Muscle layer of colon (tissue), 2 donors: Measurements from ENCODE around the gene MTMR3.

Source experiments
- H3K27ac ChIP-seq: one replicate; pipeline ENCODE4 v1.7.0; 2013; ENCODE audit warnings: low read depth, mild to moderate bottlenecking, low read length, moderate library complexity
- H3K27me3 ChIP-seq, 2 donors: one replicate each; pipeline ENCODE4 v1.7.0; 2013; ENCODE audit warnings: low read length in 2 of 2, mild to moderate bottlenecking in 2 of 2; ENCODE audit not compliant: insufficient read depth in 2 of 2, control insufficient read depth in 1 of 2
- H3K36me3 ChIP-seq: one replicate; pipeline ENCODE4 v1.7.0; 2013; ENCODE audit warnings: mild to moderate bottlenecking, low read length; ENCODE audit not compliant: insufficient read depth
- H3K4me1 ChIP-seq: one replicate; pipeline ENCODE4 v1.7.0; 2013; ENCODE audit warnings: mild to moderate bottlenecking, low read length; ENCODE audit not compliant: insufficient read depth
- H3K4me3 ChIP-seq, 2 donors: one replicate each; pipeline ENCODE4 v1.7.0; 2013; ENCODE audit warnings: low read length in 2 of 2, low read depth in 1 of 2, mild to moderate bottlenecking in 1 of 2, moderate library complexity in 1 of 2
- H3K9ac ChIP-seq: one replicate; pipeline ENCODE4 v1.7.0; 2013; ENCODE audit warnings: low read length
- H3K9me3 ChIP-seq: one replicate; pipeline ENCODE4 v1.7.0; 2013; ENCODE audit warnings: mild to moderate bottlenecking, low read length
- donor health status: abdominal sarcoma.
- donor health status: Adenocarcinoma of cecum.

MTMR3 gene

GRCh38 chr22:29901354-29901753, 18.4 kb downstream of the MTMR3 start:
- Histone ChIP-seq H3K9me3 (no peaks in the 10 kb centered on the region), H3K36me3 (no peaks in the 10 kb centered on the region), H3K27me3 (no peaks in the 10 kb centered on the region), H3K4me1 (peaks cover 15% of the 10 kb centered on the region), H3K4me3 (no peak overlapping the region), H3K27ac (no peak overlapping the region), H3K9ac (no peak overlapping the region)

DNA sequence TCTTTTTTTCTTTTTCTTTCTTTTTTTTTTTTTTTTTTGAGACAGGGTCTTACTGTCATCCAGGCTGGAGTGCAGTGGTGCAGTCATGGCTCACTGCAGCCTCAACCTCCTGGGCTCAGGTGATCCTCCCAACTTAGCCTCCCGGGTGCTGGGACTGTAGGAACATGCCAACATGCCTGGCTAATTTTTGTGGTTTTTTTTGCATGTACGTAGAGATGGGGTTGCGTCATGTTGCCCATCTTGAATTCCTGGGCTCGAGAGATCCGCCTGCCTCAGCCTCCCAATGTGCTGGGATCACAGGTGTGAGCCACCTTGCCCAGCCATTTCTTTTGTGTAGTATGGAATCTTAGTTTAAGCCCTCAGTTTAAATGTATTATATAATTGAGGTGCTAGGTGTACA, 20.4 kb downstream of the MTMR3 start:
- no peaks in the 10 kb centered on the region for H3K27me3 ChIP-seq
- peaks cover 26% of the 10 kb centered on the region for H3K4me1 ChIP-seq
- no peaks in the 10 kb centered on the region for H3K36me3 ChIP-seq
- no peak overlapping the region for H3K4me3 ChIP-seq
- no peaks in the 10 kb centered on the region for H3K9me3 ChIP-seq
- no peak overlapping the region for H3K9ac ChIP-seq
- no peak overlapping the region for H3K27ac ChIP-seq

- H3K36me3 ChIP-seq, result no peaks in the 10 kb centered on the region
- H3K9ac ChIP-seq, result no peak overlapping the region
- H3K4me1 ChIP-seq, result peaks cover 29% of the 10 kb centered on the region
- no peaks in the 10 kb centered on the region for H3K9me3 ChIP-seq
- H3K27ac ChIP-seq, result no peak overlapping the region
- no peaks in the 10 kb centered on the region for H3K27me3 ChIP-seq
- no peak overlapping the region for H3K4me3 ChIP-seq
Observed at GRCh38 chr22:29904020-29904419, 21.0 kb downstream of the MTMR3 start.

GRCh38 chr22:29907753-29908515, 25.0 kb downstream of the MTMR3 start:
- no peak overlapping the region for H3K9ac ChIP-seq

GRCh38 chr22:29912141-29912540, 29.2 kb downstream of the MTMR3 start:
- peaks cover 70% of the 10 kb centered on the region for H3K4me1 ChIP-seq
- H3K27ac ChIP-seq, result no peak overlapping the region
- no peak overlapping the region for H3K9ac ChIP-seq
- H3K9me3 ChIP-seq, result no peaks in the 10 kb centered on the region
- H3K27me3 ChIP-seq, result no peaks in the 10 kb centered on the region
- H3K36me3 ChIP-seq, result no peaks in the 10 kb centered on the region
- H3K4me3 ChIP-seq, result no peak overlapping the region

More at GRCh38 chr22:29907753-29908515, 25.0 kb downstream of the MTMR3 start:
- Histone ChIP-seq H3K36me3 (no peaks in the 10 kb centered on the region), H3K4me3 (no peak overlapping the region), H3K9me3 (no peaks in the 10 kb centered on the region), H3K27ac (no peak overlapping the region), H3K4me1 (peaks cover 36% of the 10 kb centered on the region), H3K27me3 (no peaks in the 10 kb centered on the region)

DNA sequence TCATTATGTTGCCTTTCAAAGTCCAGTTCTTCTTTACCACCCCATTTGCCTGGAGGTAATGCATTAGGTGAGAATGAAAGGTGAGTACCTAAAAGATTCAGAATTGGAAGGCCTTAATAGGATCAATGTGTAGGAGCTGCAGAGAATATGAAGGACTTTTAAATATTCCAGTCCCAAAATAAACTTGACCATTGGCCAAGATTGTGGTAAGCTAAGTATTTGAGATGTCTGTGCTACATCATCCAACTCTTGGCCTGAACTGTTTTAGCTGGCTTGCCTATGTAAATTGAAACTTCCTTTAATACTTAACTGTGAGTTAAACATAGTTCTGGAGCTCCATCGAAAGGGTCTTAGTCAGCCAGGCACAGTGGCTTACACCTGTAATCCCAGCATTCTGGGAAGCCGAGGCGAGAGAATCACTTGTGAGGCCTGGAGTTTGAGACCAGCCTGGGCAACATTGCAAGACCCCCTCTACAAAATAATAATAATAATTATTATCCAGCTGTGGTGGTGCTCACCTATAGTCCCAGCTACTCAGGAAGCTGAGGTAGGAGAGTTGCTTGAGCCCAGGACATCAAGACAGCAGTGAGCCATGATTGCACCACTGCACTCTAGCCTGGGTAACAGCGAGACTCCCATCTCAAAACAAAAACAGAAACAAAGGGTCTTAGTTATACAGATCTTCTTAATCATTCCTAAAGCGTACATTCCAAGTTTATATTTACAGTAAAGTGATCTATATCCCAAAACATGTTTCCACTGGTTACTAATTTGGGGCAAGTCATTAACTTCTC, 29.8 kb downstream of the MTMR3 start:
- Histone ChIP-seq H3K27me3 (no peaks in the 10 kb centered on the region), H3K9ac (no peak overlapping the region), H3K36me3 (no peaks in the 10 kb centered on the region), H3K4me1 (peaks cover 71% of the 10 kb centered on the region), H3K9me3 (no peaks in the 10 kb centered on the region), H3K4me3 (no peak overlapping the region), H3K27ac (no peak overlapping the region)

DNA sequence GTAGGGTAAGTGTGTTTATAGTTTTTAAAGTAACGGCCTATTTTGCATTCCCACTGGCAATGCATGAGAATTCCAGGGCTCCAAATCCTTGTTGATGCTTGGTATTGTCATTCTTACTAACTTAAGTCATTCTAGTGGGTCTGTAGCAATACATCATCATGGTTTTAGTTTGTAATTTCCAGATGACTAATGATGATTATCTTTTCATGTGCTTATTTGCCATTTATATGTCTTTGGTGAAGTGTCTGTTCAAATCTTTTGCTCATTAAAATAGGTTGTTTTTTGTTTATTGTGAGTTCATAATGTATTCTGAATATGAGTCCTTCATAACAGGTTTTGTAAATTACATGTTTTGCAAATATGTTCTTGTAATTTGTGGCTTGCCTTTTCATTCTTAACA, 31.2 kb downstream of the MTMR3 start:
- Histone ChIP-seq H3K27ac (no peak overlapping the region), H3K9me3 (no peaks in the 10 kb centered on the region), H3K27me3 (no peaks in the 10 kb centered on the region), H3K9ac (no peak overlapping the region), H3K4me1 (peaks cover 68% of the 10 kb centered on the region), H3K36me3 (no peaks in the 10 kb centered on the region), H3K4me3 (no peak overlapping the region)

DNA sequence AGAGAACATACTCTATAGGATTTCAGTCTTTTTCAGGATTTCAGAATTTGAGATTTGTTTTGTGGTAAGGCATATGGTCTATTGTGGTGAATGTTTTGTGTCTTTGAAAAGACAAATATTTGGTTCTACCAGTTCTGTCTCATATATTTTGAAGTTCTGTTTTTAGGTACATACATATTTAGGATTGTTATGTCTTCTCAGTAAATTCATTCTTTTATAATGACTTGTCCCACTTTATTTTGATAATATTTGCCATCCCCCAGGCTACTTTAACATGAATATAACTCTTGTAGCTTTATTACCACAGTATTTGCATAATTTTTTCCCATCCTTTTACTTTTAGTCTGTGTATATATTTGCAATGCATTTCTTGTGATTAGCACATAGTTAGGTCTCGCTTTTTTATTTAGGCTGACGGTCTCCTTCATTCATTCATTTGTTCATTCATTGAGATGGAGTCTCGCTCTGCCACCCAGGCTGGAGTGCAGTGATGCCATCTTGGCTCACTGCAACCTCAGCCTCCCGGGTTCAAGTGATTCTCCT, 32.1 kb downstream of the MTMR3 start:
- no peaks in the 10 kb centered on the region for H3K36me3 ChIP-seq
- H3K9ac ChIP-seq, result no peak overlapping the region
- H3K27me3 ChIP-seq, result no peaks in the 10 kb centered on the region
- H3K4me1 ChIP-seq, result peaks cover 71% of the 10 kb centered on the region
- no peak overlapping the region for H3K4me3 ChIP-seq
- no peaks in the 10 kb centered on the region for H3K9me3 ChIP-seq
- H3K27ac ChIP-seq, result no peak overlapping the region

- no peak overlapping the region for H3K27ac ChIP-seq
- H3K9me3 ChIP-seq, result no peaks in the 10 kb centered on the region
- H3K4me1 ChIP-seq, result peaks cover 69% of the 10 kb centered on the region
- H3K36me3 ChIP-seq, result no peaks in the 10 kb centered on the region
- no peaks in the 10 kb centered on the region for H3K27me3 ChIP-seq
- H3K4me3 ChIP-seq, result no peak overlapping the region
- no peak overlapping the region for H3K9ac ChIP-seq
Observed at GRCh38 chr22:29916007-29916544, 33.1 kb downstream of the MTMR3 start.

- Histone ChIP-seq H3K4me1 (peaks cover 62% of the 10 kb centered on the region), H3K4me3 (no peak overlapping the region), H3K27ac (no peak overlapping the region), H3K9me3 (no peaks in the 10 kb centered on the region), H3K9ac (no peak overlapping the region), H3K36me3 (no peaks in the 10 kb centered on the region), H3K27me3 (no peaks in the 10 kb centered on the region)
Observed at GRCh38 chr22:29917052-29917902, 34.3 kb downstream of the MTMR3 start.

DNA sequence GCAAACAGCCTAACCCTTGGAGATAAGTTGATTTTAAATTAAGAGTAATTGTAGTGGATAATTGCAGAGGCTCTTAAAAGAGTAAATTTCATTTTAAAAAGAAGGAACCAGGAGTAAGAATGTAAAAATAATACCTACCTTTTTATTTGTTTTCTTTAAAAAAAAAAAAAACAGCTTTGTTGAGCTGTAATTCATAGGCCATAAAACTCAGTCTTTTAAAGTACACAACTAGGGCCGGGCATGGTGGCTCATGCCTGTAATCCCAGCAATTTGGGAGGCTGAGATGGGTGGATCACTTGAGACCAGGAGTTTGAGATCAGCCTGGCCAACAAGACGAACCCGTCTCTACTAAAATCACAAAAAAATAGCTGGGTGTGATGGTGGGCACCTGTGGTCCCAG, 42.4 kb downstream of the MTMR3 start:
- Histone ChIP-seq H3K36me3 (no peaks in the 10 kb centered on the region), H3K4me1 (peaks cover 9% of the 10 kb centered on the region), H3K9me3 (no peaks in the 10 kb centered on the region), H3K27me3 (no peaks in the 10 kb centered on the region), H3K4me3 (no peak overlapping the region), H3K27ac (no peak overlapping the region), H3K9ac (no peak overlapping the region)
